NK-92 treated with Interleukin-12 subunit alpha and Interleukin-12 subunit beta, amount 100 ng/mL, for 24 hours (cell line): ENCODE measurements around the gene ZWINT.

Experiments
- DNase-seq: peaks from one replicate; lab custom pipeline; 2025; lab: John Stamatoyannopoulos, UW

ZWINT gene

GRCh38 chr10:56360967-56361612, at the start of gene ZWINT:
TSS of gene ZWINT (minus strand) at chr10:56361259. CDS start at chr10:56361236, 23 bp downstream.
- DNase-seq: peak; percentile 93

- DNase-seq: no peak
Observed at GRCh38 chr10:56383806-56384205, 22.7 kb upstream of the ZWINT start.

GRCh38 chr10:56370217-56371113, 9.4 kb upstream of the ZWINT start:
- DNase-seq: no peak

GRCh38 chr10:56360583-56360966, 484 bp downstream of the ZWINT start:
- DNase-seq: no peak

GRCh38 chr10:56359837-56360236, 1.2 kb downstream of the ZWINT start:
- no peak for DNase-seq

GRCh38 chr10:56357018-56357417, 4.0 kb downstream of the ZWINT start:
- no peak for DNase-seq

GRCh38 chr10:56351909-56352630, 9.0 kb downstream of the ZWINT start:
- DNase-seq: no peak

GRCh38 chr10:56349611-56350010, 11.4 kb downstream of the ZWINT start:
- DNase-seq: no peak

GRCh38 chr10:56348101-56348500, 13.0 kb downstream of the ZWINT start:
- DNase-seq: no peak

GRCh38 chr10:56346845-56347415, 14.1 kb downstream of the ZWINT start:
- no peak for DNase-seq

- no peak for DNase-seq
Observed at GRCh38 chr10:56341612-56342011, 19.4 kb downstream of the ZWINT start.

- no peak for DNase-seq
Observed at GRCh38 chr10:56329961-56330360, 31.1 kb downstream of the ZWINT start.

GRCh38 chr10:56327118-56327517, 33.9 kb downstream of the ZWINT start:
- DNase-seq: no peak

GRCh38 chr10:56319386-56319785, 41.7 kb downstream of the ZWINT start:
- DNase-seq: no peak

- no peak for DNase-seq
Observed at GRCh38 chr10:56318816-56319215, 42.2 kb downstream of the ZWINT start.

GRCh38 chr10:56317603-56318002, 43.5 kb downstream of the ZWINT start:
- no peak for DNase-seq

GRCh38 chr10:56316603-56317002, 44.5 kb downstream of the ZWINT start:
- no peak for DNase-seq
